NCI-H187 treated with DMSO at 0.1 percent for 48 hours (cell line): ENCODE measurements around the gene CLGN.
"Not testable (repeated sequence)": the region's sequence is repeated elsewhere in the genome, so short reads cannot be mapped to it uniquely, and the experiment has no call there.

ENCODE experiments used
- DNase-seq: peaks from one replicate; lab custom pipeline; 2025; lab: John Stamatoyannopoulos, UW

CLGN gene

GRCh38 chr4:140427106-140427918 lies at the start of gene CLGN:
Gene CLGN, minus strand, starts transcription at chr4:140427648. Its CDS starts 14,570 bp downstream, at chr4:140413078.
- DNase-seq = no peak

DNA sequence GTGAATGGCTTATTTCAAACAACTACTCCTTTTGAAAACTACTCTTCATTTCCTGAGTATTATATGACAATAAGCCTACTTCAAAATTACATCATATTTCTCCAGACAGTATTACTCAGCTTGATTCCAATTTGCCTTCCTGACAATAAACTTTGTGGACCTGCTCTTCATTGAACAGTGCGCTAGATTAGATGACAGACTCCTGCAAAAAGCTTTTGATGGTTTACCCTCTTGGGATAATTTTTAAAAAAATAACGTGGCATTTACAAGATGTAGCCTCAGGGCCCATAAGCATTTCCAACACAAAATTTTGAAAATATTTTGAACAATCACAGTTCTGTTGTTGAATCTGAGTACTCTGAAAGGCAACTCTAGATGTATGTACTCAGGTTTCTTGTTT lies 44.7 kb upstream of the CLGN start:
- no peak for DNase-seq

- no peak for DNase-seq
Observed at GRCh38 chr4:140469791-140470733, 42.6 kb upstream of the CLGN start.

GRCh38 chr4:140466146-140466545 lies 38.7 kb upstream of the CLGN start:
- DNase-seq = no peak

GRCh38 chr4:140463614-140464013 lies 36.2 kb upstream of the CLGN start:
- DNase-seq = no peak

DNA sequence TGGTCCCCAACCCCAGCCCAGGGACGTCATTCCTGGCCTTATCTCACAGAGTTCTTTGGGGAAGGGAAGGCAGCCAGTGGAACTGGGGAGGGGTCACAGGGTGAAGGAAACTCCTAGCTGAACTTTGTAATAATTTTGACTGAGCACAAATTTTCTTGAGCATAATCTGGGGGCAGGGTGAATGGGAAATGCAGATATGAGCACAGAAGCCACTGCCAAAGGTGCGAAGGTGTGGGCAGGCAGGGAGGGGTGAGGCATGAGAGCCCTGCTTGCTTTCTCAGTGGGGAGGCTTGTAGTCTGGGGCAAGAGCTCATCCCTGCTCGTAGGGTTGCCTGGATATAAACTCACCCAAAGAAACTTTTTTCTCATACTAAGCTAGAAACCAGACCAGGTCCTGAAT lies 35.7 kb upstream of the CLGN start:
- no peak for DNase-seq

DNA sequence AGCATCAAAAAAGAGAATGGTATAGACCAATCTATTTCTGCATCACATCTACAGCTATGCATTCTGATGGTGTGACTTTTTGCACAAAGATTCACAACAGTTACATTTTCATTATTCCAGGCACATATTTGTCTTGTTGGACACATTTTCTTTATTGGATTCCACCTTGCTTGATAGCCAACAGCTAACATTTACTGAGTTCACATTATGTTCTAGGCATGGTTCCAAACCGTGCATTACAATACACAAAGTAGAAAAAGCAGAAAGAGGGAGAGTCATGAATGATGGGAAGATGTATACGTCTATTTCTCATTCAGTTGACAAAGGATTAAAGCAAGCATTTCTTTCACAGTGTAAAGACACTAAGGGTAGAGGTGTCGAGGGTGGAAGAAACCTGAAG lies 22.9 kb upstream of the CLGN start:
- no peak for DNase-seq

GRCh38 chr4:140448830-140449229 lies 21.4 kb upstream of the CLGN start:
- DNase-seq = no peak

DNA sequence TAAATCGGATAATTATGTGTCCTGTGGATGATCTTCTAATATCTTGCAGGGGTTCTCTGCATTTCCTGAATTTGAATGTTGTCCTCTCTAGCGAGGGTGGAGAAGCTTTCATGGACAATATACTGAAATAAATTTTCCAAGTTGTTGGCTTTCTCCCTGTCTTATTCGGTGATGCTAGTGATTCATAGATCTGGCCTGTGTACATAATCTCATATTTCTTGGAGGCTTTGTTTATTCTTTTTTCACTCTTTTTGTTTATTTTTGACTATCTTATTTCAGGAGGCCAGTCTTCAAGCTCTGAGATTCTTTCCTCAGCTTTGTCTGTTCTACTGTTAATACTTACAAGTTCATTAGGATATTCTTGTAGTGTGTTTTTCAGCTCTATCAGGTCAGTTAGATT lies 20.7 kb upstream of the CLGN start:
- DNase-seq = no peak

GRCh38 chr4:140444347-140444746 lies 16.9 kb upstream of the CLGN start:
- not testable (repeated sequence) for DNase-seq

DNA sequence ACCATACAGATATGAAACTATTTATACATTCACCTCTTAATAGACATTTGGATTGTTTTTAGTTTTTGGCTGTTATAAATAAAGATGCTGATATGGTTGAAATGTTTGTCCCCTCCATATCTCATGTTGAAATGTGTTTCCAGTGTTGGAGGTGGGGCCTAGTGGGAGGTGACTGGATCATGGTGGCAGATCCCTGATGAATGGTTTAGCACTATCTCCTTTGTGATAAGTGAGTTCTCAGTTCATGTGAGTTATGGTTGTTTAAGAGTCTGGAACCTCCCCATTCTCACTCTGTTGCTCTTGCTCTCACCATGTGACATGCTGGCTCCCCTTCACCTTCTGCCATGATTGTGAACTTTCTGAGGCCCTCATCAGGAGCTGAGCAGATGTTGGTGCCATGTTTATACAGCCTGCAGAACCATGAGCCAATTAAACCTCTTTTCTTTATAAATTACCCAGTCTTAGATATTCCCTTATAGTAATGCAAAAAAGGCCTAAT lies 12.2 kb upstream of the CLGN start:
- no peak for DNase-seq

- DNase-seq = no peak
Observed at GRCh38 chr4:140427919-140428471, 547 bp upstream of the CLGN start.

- no peak for DNase-seq
Observed at GRCh38 chr4:140426610-140427105, 790 bp downstream of the CLGN start.

DNA sequence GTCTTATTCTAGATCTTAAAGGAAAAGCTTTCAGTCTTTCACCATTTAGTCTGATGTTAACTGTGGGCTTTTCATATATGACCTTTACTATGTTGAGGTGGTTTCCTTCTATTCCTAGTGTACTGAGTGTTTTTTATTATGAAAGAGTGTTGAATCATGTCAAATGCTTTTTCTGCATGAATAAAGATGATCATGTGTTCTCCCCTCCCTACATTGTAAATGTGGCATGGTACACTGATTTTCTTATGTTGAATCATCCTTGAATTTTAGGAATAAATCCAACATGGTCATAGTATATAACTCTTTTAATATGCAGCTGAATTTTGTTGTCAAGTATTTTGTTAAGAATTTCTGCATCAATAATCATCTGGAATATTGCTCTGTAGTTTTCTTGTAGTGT lies 4.3 kb downstream of the CLGN start:
- no peak for DNase-seq

DNA sequence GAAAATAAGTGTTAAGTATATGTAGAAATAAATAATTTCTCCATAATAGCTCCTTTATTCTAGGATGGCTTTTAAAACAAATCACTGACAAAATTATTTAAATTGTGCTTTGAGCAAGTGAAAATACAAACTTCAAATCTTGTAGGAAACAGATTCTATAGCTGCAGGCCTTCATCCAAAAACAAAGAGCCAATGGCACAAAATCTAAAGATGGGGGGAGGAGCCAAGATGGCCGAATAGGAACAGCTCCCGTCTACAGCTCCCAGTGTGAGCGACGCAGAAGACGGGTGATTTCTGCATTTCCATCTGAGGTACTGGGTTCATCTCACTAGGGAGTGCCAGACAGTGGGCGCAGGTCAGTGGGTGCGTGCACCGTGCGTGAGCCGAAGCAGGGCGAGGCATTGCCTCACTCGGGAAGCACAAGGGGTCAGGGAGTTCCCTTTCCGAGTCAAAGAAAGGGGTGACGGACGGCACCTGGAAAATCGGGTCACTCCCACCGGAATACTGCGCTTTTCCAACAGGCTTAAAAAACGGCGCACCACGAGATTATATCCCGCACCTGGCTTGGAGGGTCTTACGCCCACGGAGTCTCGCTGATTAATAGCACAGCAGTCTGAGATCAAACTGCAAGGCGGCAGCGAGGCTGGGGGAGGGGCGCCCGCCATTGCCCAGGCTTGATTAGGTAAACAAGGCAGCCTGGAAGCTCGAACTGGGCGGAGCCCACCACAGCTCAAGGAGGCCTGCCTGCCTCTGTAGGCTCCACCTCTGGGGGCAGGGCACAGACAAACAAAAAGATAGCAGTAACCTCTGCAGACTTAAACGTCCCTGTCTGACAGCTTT lies 14.1 kb downstream of the CLGN start:
- DNase-seq = not testable (repeated sequence)

GRCh38 chr4:140408974-140409373 lies 18.5 kb downstream of the CLGN start:
- DNase-seq = no peak

DNA sequence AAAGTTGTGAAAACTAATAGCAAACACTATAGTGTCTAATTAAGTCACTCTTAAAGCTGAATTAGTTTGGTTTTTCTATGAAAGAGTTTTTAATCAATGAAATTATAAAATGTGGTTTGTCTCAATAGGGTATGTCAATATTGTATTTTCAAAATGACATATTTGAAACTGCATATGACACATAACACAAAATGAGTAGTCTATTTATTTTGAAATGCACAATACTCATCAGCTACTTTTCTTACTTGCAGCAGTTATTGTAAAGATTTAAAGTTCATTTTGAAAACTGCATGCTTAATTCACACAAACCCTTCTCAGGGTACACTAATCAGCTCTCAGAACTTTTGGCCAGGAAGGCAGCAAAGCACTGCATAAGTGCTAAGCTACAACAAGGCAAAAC lies 21.2 kb downstream of the CLGN start:
- DNase-seq = no peak

GRCh38 chr4:140400111-140400510 lies 27.3 kb downstream of the CLGN start:
- DNase-seq = no peak

DNA sequence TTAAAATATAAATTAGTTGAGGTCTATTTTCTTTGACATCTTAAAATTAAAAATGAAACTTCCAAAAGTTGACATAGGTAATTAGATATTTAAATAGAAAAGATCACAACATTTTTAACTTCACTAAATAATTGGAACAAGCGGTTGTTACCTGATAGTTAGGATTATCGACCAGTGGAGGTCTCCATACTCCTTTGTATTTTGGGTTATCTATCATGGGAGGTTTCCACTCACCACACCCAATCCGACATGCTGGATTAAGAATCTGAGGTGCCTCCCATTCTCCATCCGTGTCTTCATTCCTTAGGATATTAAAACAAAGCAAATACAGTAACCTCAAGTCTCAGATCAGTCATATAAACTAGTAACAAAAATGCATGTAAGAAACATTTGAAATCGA lies 31.8 kb downstream of the CLGN start:
- no peak for DNase-seq

GRCh38 chr4:140388015-140388414 lies 39.4 kb downstream of the CLGN start:
- DNase-seq = no peak

GRCh38 chr4:140382732-140383131 lies 44.7 kb downstream of the CLGN start:
- DNase-seq = no peak

DNA sequence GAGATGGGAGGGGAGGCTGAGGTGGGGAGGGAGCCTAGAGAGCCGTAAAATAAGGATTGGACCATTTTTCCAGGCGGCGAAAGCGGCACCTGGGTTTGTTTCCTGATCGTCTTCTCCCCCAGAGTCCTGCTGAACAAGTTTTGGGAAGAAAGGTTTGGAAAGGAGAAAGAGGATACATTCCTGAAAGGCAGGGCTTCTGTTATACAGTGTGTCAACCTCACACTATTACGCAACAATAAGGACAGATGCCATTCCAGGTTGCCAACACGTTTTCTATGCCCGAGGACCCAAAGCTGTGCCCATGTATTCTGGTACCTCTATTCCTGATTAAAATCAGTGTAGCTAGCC lies 53.3 kb downstream of the CLGN start:
- DNase-seq = no peak
